ENCODE results near the gene ASCC3. TPM values are rescaled to one million over a fixed set of nuclear protein-coding genes. Genes with fewer than 3 reads are reported as not detected.

Gene ASCC3
- total RNA-seq, 1 donor from 2014 or later, result 47.8 TPM

- ATAC-seq (ENCODE audit: low read depth), result no peak
- no peak for TF ChIP-seq CTCF (IDR thresholded peaks at IDR 0.05)
- POLR2A ChIA-PET, result no interaction called here
- no peak overlapping the region for H3K27ac Mint-ChIP-seq
- no peak for DNase-seq
- no peaks in the 10 kb centered on the region for H3K27me3 Mint-ChIP-seq
- no peak overlapping the region for H3K4me3 Mint-ChIP-seq
- no peaks in the 10 kb centered on the region for H3K4me1 Mint-ChIP-seq
- intact Hi-C loops (cut with micrococcal nuclease), result no loop called here
- CTCF ChIA-PET, result no interaction called here
- peaks cover 3% of the 10 kb centered on the region for H3K9me3 Mint-ChIP-seq
- peaks cover 30% of the 10 kb centered on the region for H3K36me3 Mint-ChIP-seq (ENCODE audit: low read depth)
Observed at GRCh38 chr6:100566563-100566962, 314.6 kb downstream of the ASCC3 start.

- Mint-ChIP-seq H3K27ac (no peak overlapping the region), H3K4me1 (no peaks in the 10 kb centered on the region), H3K27me3 (no peaks in the 10 kb centered on the region), H3K36me3 (ENCODE audit: low read depth) (peaks cover 22% of the 10 kb centered on the region), H3K4me3 (no peak overlapping the region), H3K9me3 (no peaks in the 10 kb centered on the region)
- ChIA-PET POLR2A (no interaction called here), CTCF (no interaction called here)
- no peak for TF ChIP-seq CTCF (IDR thresholded peaks at IDR 0.05)
- DNase-seq, result no peak
- ATAC-seq (ENCODE audit: low read depth), result no peak
- intact Hi-C loops (cut with micrococcal nuclease), result no loop called here
Observed at GRCh38 chr6:100565439-100566104, 315.6 kb downstream of the ASCC3 start.

GRCh38 chr6:100559859-100560258 lies 321.3 kb downstream of the ASCC3 start:
- H3K27me3 Mint-ChIP-seq, result no peaks in the 10 kb centered on the region
- H3K27ac Mint-ChIP-seq, result no peak overlapping the region
- intact Hi-C loops (cut with micrococcal nuclease), result no loop called here
- no peak for TF ChIP-seq CTCF (IDR thresholded peaks at IDR 0.05)
- H3K4me3 Mint-ChIP-seq, result no peak overlapping the region
- no peak for ATAC-seq (ENCODE audit: low read depth)
- DNase-seq, result no peak
- H3K36me3 Mint-ChIP-seq (ENCODE audit: low read depth), result peaks cover 7% of the 10 kb centered on the region
- H3K9me3 Mint-ChIP-seq, result no peaks in the 10 kb centered on the region
- POLR2A ChIA-PET, result no interaction called here
- CTCF ChIA-PET, result no interaction called here
- no peaks in the 10 kb centered on the region for H3K4me1 Mint-ChIP-seq

GRCh38 chr6:100554228-100554627 lies 326.9 kb downstream of the ASCC3 start:
- Mint-ChIP-seq H3K4me3 (no peak overlapping the region), H3K9me3 (no peaks in the 10 kb centered on the region), H3K4me1 (no peaks in the 10 kb centered on the region), H3K27ac (no peak overlapping the region), H3K36me3 (ENCODE audit: low read depth) (peaks cover 13% of the 10 kb centered on the region), H3K27me3 (no peaks in the 10 kb centered on the region)
- intact Hi-C loops (cut with micrococcal nuclease), result no loop called here
- no peak for ATAC-seq (ENCODE audit: low read depth)
- CTCF ChIA-PET, result no interaction called here
- no peak for DNase-seq
- no peak for TF ChIP-seq CTCF (IDR thresholded peaks at IDR 0.05)
- POLR2A ChIA-PET, result no interaction called here

- H3K9me3 Mint-ChIP-seq, result no peaks in the 10 kb centered on the region
- no peak overlapping the region for H3K27ac Mint-ChIP-seq
- no peak for DNase-seq
- CTCF ChIA-PET, result no interaction called here
- intact Hi-C loops (cut with micrococcal nuclease), result no loop called here
- no peaks in the 10 kb centered on the region for H3K27me3 Mint-ChIP-seq
- peaks cover 9% of the 10 kb centered on the region for H3K36me3 Mint-ChIP-seq (ENCODE audit: low read depth)
- no peaks in the 10 kb centered on the region for H3K4me1 Mint-ChIP-seq
- TF ChIP-seq CTCF (IDR thresholded peaks at IDR 0.05), result no peak
- POLR2A ChIA-PET, result no interaction called here
- no peak for ATAC-seq (ENCODE audit: low read depth)
- no peak overlapping the region for H3K4me3 Mint-ChIP-seq
Observed at GRCh38 chr6:100553243-100553642, 327.9 kb downstream of the ASCC3 start.
